Stimulated activated naive CD8-positive, alpha-beta T cell treated with anti-CD3 and anti-CD28 coated beads, Interleukin-15, amount 100 ng/mL, for 72 hours (primary cell): ENCODE measurements around the gene PHLPP1.

Experiments used
- ATAC-seq: fragments of 150-1000 bp; cut with Tn5 transposase; 2 replicates; pipeline ENCODE4 v1.10.0; 2021; ENCODE audit warnings: mild to moderate bottlenecking, moderate library complexity
- DNase-seq, 2 donors: peaks; one replicate each; pipeline ENCODE4 v3.0.0; 2021 to 2022
- H3K27ac Mint-ChIP-seq, 2 donors: one replicate each; pipeline ENCODE4 v1.8.0; 2022; ENCODE audit warnings: mild to moderate bottlenecking in 2 of 2, mixed read lengths in 2 of 2, moderate library complexity in 2 of 2
- H3K27me3 Mint-ChIP-seq: one replicate; pipeline ENCODE4 v1.8.0; 2022; ENCODE audit warnings: mixed read lengths
- H3K4me1 Mint-ChIP-seq: one replicate; pipeline ENCODE4 v1.8.0; 2022; ENCODE audit warnings: mild to moderate bottlenecking, mixed read lengths
- H3K4me3 Mint-ChIP-seq, 2 donors: one replicate each; pipeline ENCODE4 v1.8.0; 2022; ENCODE audit warnings: mild to moderate bottlenecking in 2 of 2, mixed read lengths in 2 of 2, moderate library complexity in 1 of 2
- H3K9me3 Mint-ChIP-seq, 2 donors: one replicate each; pipeline ENCODE4 v1.8.0; 2022; ENCODE audit warnings: mixed read lengths in 2 of 2

The PHLPP1 gene

DNA sequence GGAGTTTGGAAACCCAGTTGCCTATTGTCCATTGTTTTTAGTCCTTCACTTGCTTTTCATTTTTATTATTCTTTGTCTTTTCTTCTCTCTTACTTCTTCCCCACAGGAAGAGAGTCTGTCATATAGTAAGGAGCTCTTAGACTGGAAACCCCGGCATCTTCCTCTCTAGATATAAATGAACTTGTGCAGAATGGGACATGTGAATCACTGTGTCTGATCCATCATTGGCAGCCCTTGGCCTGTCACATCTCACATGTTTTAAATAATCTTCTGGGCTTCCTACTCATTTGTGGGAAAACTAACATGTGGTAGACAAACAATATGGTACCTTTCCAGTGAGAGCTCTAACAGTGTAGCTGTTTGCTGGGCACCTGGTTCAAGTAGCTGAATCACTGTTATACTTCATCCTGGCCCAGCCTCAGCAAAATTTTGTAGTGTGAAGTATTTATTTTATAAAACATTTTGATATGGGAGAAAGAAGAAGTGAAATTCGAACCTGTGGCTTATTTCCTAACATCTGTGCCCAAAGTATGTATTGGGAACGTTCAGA, 112.8 kb downstream of the PHLPP1 start:
- Mint-ChIP-seq H3K27ac (no peak overlapping the region), H3K9me3 (no peaks in the 10 kb centered on the region), H3K27me3 (no peaks in the 10 kb centered on the region), H3K4me3 (no peak overlapping the region), H3K4me1 (peaks cover 7% of the 10 kb centered on the region)
- ATAC-seq (no peak), DNase-seq (no peak)

DNA sequence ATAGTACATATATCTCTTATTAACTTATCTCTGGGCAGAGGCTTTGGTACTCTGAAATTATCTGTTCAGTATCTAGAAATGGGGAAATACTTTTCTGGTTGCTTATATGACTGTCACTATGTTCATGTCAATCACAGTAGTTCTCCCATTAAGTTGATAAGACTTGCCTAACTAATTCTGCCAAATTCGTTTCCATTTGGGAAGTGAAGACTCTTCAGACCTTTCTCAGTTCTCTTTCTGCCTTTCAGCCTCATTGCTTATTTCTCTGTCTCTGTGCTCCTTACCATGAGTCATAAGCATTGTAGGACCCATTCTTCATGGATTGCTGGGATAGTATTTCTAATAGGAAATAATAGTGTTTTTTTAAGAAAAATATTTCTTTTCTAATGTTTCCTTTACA, 113.5 kb downstream of the PHLPP1 start:
- Mint-ChIP-seq H3K4me3 (no peak overlapping the region), H3K27ac (no peak overlapping the region)

DNA sequence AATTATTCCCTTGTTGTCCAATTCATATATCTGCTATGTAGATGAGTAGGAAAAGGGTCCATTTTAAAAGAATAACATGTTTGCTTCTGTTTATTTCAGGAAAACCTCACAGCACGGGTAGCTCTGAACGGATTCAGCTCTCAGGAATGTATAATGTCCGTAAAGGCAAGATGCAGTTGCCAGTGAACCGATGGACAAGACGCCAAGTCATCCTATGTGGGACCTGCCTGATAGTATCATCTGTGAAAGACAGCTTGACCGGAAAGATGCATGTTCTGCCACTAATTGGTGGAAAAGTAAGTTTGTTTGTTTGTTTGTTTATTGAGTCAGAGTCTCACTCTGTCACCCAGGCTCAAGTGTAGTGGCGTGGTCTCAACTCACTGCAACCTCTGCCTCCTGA, 114.6 kb downstream of the PHLPP1 start:
- Mint-ChIP-seq H3K4me1 (peaks cover 13% of the 10 kb centered on the region), H3K27ac (no peak overlapping the region)

More for the DNA sequence above, 113.5 kb downstream of the PHLPP1 start:
- H3K4me1 Mint-ChIP-seq: peaks cover 7% of the 10 kb centered on the region
- H3K9me3 Mint-ChIP-seq: no peaks in the 10 kb centered on the region
- ATAC-seq: no peak
- no peak for DNase-seq
- H3K27me3 Mint-ChIP-seq: no peaks in the 10 kb centered on the region

DNA sequence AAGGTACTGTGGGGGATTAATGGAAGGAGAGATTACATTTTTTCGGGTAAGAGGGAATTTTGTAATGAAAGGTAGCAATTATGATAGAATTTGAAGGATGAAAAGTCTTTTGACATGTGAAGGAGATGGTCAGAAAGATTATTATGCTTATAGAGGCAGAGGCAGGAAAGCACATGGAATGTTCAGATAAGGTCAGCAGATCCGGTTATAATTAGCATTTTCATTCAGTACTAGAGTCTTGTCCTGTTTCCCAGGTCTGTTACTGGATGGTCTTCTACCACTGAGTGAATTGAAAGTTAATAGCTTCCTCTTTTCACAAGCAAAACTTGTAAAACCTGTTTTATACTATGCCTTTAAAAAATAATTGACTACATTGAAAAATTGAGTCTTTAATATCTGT, 116.9 kb downstream of the PHLPP1 start:
- Mint-ChIP-seq H3K27me3 (no peaks in the 10 kb centered on the region), H3K4me1 (peaks cover 13% of the 10 kb centered on the region), H3K27ac (no peak overlapping the region), H3K4me3 (no peak overlapping the region), H3K9me3 (no peaks in the 10 kb centered on the region)
- ATAC-seq (no peak), DNase-seq (no peak)

More for the DNA sequence above, 114.6 kb downstream of the PHLPP1 start:
- no peak overlapping the region for H3K4me3 Mint-ChIP-seq
- no peaks in the 10 kb centered on the region for H3K9me3 Mint-ChIP-seq
- no peak for ATAC-seq
- no peak for DNase-seq
- H3K27me3 Mint-ChIP-seq: no peaks in the 10 kb centered on the region

DNA sequence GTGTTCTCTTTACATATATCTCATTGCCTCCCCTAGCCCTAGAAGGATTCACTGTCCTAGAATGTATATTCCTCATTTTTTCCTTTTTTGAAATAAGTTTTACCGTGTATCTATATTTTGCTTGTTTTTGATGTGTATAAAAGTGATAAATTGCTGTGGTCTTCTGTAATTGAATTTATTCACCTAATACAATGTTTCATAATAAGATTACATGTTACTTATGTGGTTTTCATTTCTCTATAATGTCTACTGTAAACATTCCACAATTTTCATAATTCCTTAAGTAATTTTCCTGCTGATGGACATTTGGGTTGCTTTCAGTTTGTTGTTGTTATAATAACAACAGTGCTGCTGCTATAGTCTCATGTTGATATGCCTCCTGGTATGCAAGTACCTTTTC, 118.2 kb downstream of the PHLPP1 start:
- no peak for ATAC-seq
- Mint-ChIP-seq H3K27me3 (no peaks in the 10 kb centered on the region), H3K9me3 (no peaks in the 10 kb centered on the region), H3K27ac (peak overlapping the region in 1 of 2 donors; percentile 35), H3K4me3 (no peak overlapping the region), H3K4me1 (peaks cover 12% of the 10 kb centered on the region)
- no peak for DNase-seq

DNA sequence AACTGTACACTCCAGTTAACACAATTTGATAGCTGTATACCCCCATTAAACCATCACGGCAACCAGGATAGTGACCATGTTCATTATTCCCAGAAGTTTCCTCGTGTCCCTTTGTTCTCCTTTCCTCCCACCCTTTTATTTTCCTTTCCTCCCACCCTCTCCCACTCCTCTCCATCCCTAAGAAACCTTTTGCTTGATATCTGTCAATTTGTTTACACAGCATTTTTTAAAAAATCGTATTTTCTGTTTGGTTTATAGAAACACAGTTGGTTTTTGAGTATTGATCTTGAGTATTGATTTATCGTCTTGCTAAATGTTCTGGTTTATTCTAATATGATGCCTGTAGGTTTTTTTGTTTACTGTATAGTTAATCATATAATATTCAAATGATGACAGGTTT, 119.4 kb downstream of the PHLPP1 start:
- no peak overlapping the region for H3K27ac Mint-ChIP-seq
- no peaks in the 10 kb centered on the region for H3K27me3 Mint-ChIP-seq
- DNase-seq (no peak), ATAC-seq (no peak)
- H3K9me3 Mint-ChIP-seq: no peaks in the 10 kb centered on the region
- peaks cover 17% of the 10 kb centered on the region for H3K4me1 Mint-ChIP-seq
- no peak overlapping the region for H3K4me3 Mint-ChIP-seq

DNA sequence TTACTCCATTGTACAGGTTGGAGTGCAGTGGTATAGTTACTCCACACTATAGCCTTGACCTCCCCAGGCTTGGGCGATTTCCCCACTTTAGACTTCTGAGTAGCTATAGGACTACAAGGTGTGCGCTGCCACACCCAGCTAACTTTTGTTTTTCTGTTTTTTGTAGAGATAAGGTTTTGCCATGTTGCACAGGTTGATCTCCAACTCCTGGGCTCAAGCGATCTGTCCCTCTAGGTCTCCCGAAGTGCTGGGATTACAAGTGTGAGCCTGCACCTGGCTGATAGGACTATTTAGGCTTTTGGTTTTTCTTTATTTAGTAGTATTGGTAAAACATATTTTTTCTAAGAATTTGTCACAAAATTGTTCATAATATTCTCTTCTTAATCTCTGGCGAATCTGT, 121.7 kb downstream of the PHLPP1 start:
- no peak overlapping the region for H3K4me3 Mint-ChIP-seq

DNA sequence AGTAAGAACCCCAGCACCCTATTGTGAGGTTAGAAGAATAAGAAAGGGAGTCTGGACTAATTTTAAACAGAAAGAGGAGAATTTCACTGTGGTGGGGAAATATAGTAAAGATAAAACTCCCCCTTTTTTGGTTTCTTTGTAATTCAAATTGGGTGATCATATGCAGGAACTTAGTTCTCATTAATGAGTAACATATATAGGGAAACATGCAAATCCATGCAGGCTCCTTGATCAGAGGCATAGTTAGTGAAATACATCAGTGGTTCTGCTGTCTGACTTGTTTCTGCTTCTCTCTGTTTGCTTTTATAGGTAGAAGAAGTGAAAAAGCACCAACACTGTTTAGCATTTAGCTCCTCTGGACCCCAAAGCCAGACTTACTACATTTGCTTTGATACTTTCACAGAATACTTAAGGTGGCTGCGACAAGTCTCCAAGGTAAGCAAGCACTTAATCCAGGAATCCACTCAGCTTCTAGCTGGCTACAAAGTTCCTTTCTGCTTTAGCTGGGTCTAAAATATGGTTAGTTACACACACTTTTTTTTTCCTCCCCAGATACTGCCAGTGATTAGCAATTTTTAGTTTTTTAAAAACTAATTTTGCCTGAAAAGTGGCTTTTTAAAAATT, 123.2 kb downstream of the PHLPP1 start:
- DNase-seq (no peak), ATAC-seq (no peak)
- Mint-ChIP-seq H3K4me1 (peaks cover 30% of the 10 kb centered on the region), H3K4me3 (no peak overlapping the region), H3K27me3 (no peaks in the 10 kb centered on the region), H3K9me3 (no peaks in the 10 kb centered on the region), H3K27ac (peak overlapping the region in 1 of 2 donors; percentile 73)

More for the DNA sequence above, 121.7 kb downstream of the PHLPP1 start:
- no peaks in the 10 kb centered on the region for H3K27me3 Mint-ChIP-seq
- H3K9me3 Mint-ChIP-seq: no peaks in the 10 kb centered on the region
- peaks cover 30% of the 10 kb centered on the region for H3K4me1 Mint-ChIP-seq
- DNase-seq: no peak
- no peak overlapping the region for H3K27ac Mint-ChIP-seq
- ATAC-seq: no peak

DNA sequence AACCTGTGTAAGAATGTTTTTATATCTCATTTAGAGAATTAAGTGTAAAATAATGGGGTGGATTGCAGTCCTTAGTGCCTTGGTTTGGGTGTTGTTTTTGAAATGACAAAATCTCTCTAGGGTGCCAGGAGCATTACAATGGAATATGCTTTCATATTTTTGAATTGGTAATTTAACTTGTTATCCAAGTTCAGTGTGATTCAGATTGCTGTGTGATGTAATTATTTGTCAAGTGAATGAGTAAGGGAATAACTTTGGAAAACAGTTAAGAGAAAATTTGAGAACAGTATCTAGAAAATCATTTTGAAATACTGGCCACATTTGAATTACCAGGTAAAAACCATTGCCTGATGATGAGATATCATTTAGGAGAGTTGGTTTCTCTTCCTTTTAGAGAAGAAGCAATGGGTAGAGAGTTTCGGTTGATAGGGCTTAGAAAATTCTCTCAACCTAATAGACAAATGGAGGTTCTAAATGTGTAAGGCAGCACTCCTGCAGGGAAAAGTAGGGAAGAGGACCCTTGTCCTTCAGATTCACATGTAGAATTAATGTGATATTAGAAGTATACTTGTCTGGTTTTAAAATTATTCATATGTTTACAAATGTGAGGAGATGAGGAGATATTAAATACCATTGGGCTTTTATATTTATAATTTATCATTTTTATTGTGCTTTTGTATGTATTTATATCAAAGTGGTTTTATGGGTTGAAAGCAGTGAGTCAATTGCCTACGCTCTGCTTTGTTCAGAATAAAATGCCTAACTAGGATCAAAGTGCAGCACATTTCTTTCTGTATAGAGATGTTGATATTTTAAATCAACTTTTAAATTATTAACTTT, 124.8 kb downstream of the PHLPP1 start:
- no peak for ATAC-seq
- Mint-ChIP-seq H3K4me3 (no peak overlapping the region), H3K4me1 (peaks cover 32% of the 10 kb centered on the region), H3K27me3 (no peaks in the 10 kb centered on the region), H3K9me3 (no peaks in the 10 kb centered on the region), H3K27ac (no peak overlapping the region)
- DNase-seq: no peak

DNA sequence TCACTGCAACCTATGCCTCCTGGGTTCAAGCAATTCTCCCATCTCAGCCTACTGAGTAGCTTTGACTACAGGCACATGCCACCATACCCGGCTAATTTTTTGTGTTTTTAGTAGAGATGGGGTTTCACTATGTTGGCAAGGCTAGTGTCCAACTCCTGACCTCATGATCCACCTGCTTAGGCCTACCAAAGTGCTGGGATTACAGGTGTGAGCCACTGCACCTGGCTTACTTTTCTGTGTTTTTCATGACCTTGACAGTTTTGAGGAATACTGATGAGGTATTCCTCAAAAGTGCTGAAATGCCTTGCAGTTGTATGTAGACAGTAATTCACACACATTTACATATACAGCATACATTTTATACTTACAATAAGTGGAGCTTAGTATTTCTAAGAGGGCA, 126.1 kb downstream of the PHLPP1 start:
- peaks cover 45% of the 10 kb centered on the region for H3K4me1 Mint-ChIP-seq
- DNase-seq (no peak), ATAC-seq (no peak)
- H3K9me3 Mint-ChIP-seq: no peaks in the 10 kb centered on the region
- H3K27ac Mint-ChIP-seq: no peak overlapping the region
- H3K27me3 Mint-ChIP-seq: no peaks in the 10 kb centered on the region
- H3K4me3 Mint-ChIP-seq: no peak overlapping the region

DNA sequence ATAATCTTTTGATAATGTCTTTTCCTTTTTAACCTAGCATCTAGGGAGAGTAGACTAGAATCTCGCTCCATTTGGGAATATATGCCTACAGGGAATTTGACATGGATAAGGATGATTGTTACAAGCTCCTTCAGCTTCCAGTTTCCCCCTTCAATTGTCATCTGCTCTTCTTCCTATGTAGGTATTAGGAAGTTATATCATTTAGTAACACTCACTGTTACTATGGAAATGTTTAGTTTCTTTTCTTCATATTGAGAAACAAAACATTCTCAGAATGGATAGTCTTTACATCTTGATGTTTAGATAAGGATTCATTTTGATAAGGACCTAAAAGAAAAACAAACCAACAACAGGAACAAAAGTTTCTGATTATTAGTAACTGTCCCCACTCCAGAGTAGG, 127.6 kb downstream of the PHLPP1 start:
- ATAC-seq: no peak
- H3K4me3 Mint-ChIP-seq: no peak overlapping the region
- H3K4me1 Mint-ChIP-seq: peaks cover 46% of the 10 kb centered on the region
- no peak overlapping the region for H3K27ac Mint-ChIP-seq
- H3K27me3 Mint-ChIP-seq: no peaks in the 10 kb centered on the region
- no peaks in the 10 kb centered on the region for H3K9me3 Mint-ChIP-seq
- DNase-seq: no peak

DNA sequence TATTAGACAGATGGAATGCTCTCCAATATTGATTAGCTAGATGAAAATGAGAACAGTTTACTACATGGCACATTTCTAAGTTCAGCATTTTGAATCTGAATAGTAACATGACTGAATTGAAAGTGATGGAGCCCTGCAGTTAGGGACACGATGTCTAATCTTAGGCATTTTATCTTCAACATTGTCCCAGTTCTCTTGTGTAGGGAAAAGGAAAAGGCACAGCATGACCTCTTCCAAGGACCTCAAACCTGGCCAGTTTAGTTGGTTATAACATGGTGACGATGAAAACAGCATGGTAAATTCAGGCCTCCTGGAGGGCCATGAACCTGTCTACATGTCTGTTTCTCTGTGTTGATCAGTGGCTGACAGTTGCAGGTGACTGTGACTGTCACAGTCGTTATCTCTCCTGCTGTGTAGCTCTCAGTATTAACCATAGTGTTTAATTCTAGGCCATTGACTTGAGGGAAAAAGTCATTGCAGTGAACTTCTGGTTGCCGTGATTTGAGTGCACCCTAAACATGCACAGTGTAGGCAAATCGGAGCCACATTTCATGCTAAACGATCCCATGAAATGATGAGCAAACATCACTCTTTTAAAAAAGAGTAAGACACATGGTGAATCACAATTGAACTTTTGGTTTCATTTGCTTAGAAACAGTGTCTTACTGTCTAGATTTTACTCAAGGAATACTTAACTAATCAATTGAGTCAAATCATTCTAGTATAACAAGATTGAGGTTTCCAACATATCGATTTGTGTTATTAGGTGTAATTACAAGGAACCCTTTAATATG, 129.7 kb downstream of the PHLPP1 start:
- Mint-ChIP-seq H3K4me1 (peaks cover 32% of the 10 kb centered on the region), H3K9me3 (no peaks in the 10 kb centered on the region), H3K4me3 (peak overlapping the region; percentile 48 to 63), H3K27me3 (no peaks in the 10 kb centered on the region), H3K27ac (peak overlapping the region; percentile 34 to 86)
- peak in 1 of 2 donors; percentile 12 for DNase-seq
- peak; percentile 87 for ATAC-seq

DNA sequence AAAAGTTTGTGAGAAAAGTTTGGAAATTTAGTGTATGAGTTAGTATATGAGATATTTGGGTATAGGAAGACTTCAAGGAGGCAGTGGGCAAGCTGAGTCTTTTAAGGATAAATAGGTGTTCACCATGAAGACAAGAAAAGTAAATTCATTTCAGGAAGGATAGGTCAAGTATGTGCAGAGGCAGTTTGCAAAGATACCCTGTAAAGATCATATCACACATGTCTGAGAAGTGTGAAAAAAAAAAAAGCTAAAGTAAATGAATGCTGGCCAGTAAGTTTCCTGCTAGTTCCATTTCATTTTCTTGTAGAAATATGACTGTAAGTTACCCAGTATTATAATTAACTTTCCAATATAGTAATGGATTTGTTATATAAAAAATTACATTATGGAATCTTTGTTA, 131.0 kb downstream of the PHLPP1 start:
- Mint-ChIP-seq H3K27me3 (no peaks in the 10 kb centered on the region), H3K4me1 (peaks cover 23% of the 10 kb centered on the region), H3K4me3 (no peak overlapping the region), H3K9me3 (no peaks in the 10 kb centered on the region), H3K27ac (peak overlapping the region in 1 of 2 donors; percentile 62)
- ATAC-seq: no peak
- DNase-seq: no peak

DNA sequence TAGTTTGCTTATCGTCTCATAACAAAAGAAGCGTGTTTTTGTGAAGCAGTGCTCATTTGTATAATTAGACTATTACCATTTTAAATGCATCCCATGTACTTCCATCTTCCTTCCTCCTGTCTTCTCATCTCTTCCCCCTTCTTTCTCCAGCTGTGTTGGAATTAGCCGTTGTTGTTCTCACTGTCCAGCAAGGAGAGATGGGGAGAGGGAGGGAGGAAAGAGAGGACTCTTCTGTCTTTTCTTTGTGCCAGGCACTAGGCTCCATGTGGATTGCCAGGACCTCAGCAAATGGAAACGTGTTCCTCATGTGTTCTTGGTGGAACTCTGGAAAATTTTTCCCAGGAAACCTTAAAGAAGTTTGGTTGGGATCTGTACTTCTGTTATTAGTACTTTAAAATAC, 131.7 kb downstream of the PHLPP1 start:
- Mint-ChIP-seq H3K9me3 (no peaks in the 10 kb centered on the region), H3K4me1 (peaks cover 22% of the 10 kb centered on the region), H3K27ac (no peak overlapping the region), H3K4me3 (no peak overlapping the region), H3K27me3 (no peaks in the 10 kb centered on the region)
- ATAC-seq: no peak
- DNase-seq: no peak

DNA sequence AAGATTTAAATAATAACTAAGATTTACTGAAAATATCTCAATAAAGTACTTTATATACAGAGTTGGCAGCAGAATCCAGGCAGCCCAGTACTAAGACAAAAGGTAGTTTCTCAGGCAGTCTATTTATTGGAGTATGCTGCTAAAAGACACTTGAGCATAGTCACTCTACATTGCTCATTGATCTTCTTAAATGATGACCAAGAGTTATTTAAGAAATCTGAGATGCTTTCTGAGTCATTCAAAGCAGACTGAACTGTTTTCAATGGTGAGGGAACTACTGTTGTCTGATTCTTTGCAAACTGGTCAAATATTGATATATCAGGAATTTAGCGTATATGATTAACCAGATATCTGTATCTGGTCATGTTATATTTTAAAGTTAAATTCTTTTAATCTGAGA, 133.6 kb downstream of the PHLPP1 start:
- H3K4me3 Mint-ChIP-seq: no peak overlapping the region
- ATAC-seq (no peak), DNase-seq (no peak)
- H3K27me3 Mint-ChIP-seq: no peaks in the 10 kb centered on the region
- peaks cover 22% of the 10 kb centered on the region for H3K4me1 Mint-ChIP-seq
- H3K9me3 Mint-ChIP-seq: no peaks in the 10 kb centered on the region
- H3K27ac Mint-ChIP-seq: no peak overlapping the region
